ENCODE results near the gene GINS3. TPM values are rescaled to one million over a fixed set of nuclear protein-coding genes. Genes with fewer than 3 reads are reported as not detected.

GINS3 gene
- total RNA-seq, 1 experiment from 2014 or later: 22.0 TPM

DNA sequence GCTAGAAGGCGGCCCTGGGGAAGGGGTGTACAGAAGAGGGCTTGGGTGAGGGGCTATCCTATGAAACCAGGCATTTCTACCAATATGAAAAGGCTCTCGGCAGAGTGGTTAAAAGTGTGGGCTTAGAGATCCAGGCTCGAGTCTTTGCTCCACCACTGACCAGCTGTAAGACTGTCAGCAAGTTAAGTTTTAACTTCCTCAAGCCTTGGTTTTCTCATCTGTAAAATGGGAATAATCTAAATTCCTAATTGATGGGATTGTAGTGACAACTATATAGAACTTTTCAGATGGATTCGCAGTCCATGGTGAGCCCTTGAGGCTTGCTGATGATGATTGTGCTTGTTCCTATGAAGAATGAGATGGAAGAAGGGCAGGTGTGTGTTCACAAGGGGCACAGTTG lies 57.0 kb downstream of the GINS3 start:
- TF ChIP-seq EZH2 (IDR thresholded peaks at IDR 0.05; ENCODE audit: borderline replicate concordance, low read depth, low read length, poor library complexity, severe bottlenecking) (no peak), CTCF (conservative IDR thresholded peaks at IDR 0.05; ENCODE audit: low read depth, low read length) (no peak)
- BruUV-seq (replicated peaks): no TSS peak
- CTCF ChIA-PET: no interaction called here
- DNase-seq (ENCODE audit: low spot score): no peak
- H3K27ac ChIP-seq (ENCODE audit: low read depth, low read length, poor library complexity, severe bottlenecking): no peak overlapping the region
- no peaks in the 10 kb centered on the region for H3K36me3 ChIP-seq (ENCODE audit: insufficient read depth, low read length, poor library complexity, severe bottlenecking)
- H3K27me3 ChIP-seq (replicated peaks; ENCODE audit: insufficient read depth, low read depth, low read length, poor library complexity): no peaks in the 10 kb centered on the region
- no peaks in the 10 kb centered on the region for H3K4me1 ChIP-seq (ENCODE audit: insufficient read depth, low read length, poor library complexity, severe bottlenecking)
- intact Hi-C loops (cut with micrococcal nuclease; ENCODE audit: unreplicated experiment): no loop called here
- POLR2A ChIA-PET (ENCODE audit: low non-redundant PET): no interaction called here
- no peaks in the 10 kb centered on the region for H3K9me3 ChIP-seq (ENCODE audit: low read depth, low read length, poor library complexity, severe bottlenecking)
- H3K4me3 ChIP-seq (ENCODE audit: low read depth, low read length, poor library complexity, severe bottlenecking): no peak overlapping the region

DNA sequence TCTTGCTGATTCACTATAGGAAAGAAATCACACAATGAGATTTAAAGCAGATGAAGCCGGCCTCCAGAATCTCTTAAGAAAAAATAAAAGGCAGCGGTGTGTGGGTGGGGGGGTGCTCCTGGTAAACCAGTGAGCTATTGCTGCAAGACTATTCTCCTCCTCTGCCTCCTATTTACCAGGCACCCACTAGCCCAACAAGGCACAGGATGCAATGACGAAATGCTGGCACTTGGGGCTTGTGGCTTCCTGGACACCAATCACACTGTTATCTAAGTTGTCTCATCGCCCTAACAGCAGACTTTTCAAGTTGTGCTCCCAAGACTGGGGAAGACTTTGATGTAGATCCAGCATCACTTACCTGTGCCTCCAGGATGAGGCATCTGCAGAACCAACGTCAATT lies 57.5 kb downstream of the GINS3 start:
- no peaks in the 10 kb centered on the region for H3K4me1 ChIP-seq (ENCODE audit: insufficient read depth, low read length, poor library complexity, severe bottlenecking)
- POLR2A ChIA-PET (ENCODE audit: low non-redundant PET): no interaction called here
- no peak overlapping the region for H3K27ac ChIP-seq (ENCODE audit: low read depth, low read length, poor library complexity, severe bottlenecking)
- CTCF ChIA-PET: no interaction called here
- H3K4me3 ChIP-seq (ENCODE audit: low read depth, low read length, poor library complexity, severe bottlenecking): no peak overlapping the region
- no peak for DNase-seq (ENCODE audit: low spot score)
- H3K36me3 ChIP-seq (ENCODE audit: insufficient read depth, low read length, poor library complexity, severe bottlenecking): no peaks in the 10 kb centered on the region
- BruUV-seq (replicated peaks): no TSS peak
- TF ChIP-seq CTCF (conservative IDR thresholded peaks at IDR 0.05; ENCODE audit: low read depth, low read length) (no peak), EZH2 (IDR thresholded peaks at IDR 0.05; ENCODE audit: borderline replicate concordance, low read depth, low read length, poor library complexity, severe bottlenecking) (no peak)
- no peaks in the 10 kb centered on the region for H3K27me3 ChIP-seq (replicated peaks; ENCODE audit: insufficient read depth, low read depth, low read length, poor library complexity)
- intact Hi-C loops (cut with micrococcal nuclease; ENCODE audit: unreplicated experiment): no loop called here
- no peaks in the 10 kb centered on the region for H3K9me3 ChIP-seq (ENCODE audit: low read depth, low read length, poor library complexity, severe bottlenecking)

DNA sequence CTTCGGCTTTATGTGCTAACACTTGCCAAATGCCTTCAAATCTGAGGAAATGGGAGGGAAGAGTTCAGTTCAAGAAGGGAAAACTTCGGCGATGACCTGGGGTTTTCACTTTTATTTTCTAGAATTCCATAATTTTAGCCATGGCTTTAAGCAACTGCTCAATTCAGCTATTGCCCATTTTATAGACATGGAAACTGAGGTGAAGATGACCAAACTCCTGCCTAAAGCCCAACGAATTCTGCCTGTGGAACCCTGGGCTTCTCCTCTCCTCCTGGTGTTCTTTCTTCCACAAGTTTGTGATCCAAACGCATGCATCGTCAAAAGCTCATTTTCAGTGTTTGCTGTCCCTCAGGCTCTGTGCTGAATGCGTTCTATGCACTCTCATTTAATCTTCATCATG lies 58.3 kb downstream of the GINS3 start:
- no TSS peak for BruUV-seq (replicated peaks)
- intact Hi-C loops (cut with micrococcal nuclease; ENCODE audit: unreplicated experiment): no loop called here
- H3K4me1 ChIP-seq (ENCODE audit: insufficient read depth, low read length, poor library complexity, severe bottlenecking): no peaks in the 10 kb centered on the region
- H3K9me3 ChIP-seq (ENCODE audit: low read depth, low read length, poor library complexity, severe bottlenecking): no peaks in the 10 kb centered on the region
- H3K27ac ChIP-seq (ENCODE audit: low read depth, low read length, poor library complexity, severe bottlenecking): no peak overlapping the region
- ChIA-PET CTCF (no interaction called here), POLR2A (ENCODE audit: low non-redundant PET) (interaction anchor here (0.7 kb wide), 1 partner anchor 25 kb away, joined by 3 read pairs; no protein-coding TSS in a partner anchor)
- H3K27me3 ChIP-seq (replicated peaks; ENCODE audit: insufficient read depth, low read depth, low read length, poor library complexity): no peaks in the 10 kb centered on the region
- no peak for DNase-seq (ENCODE audit: low spot score)
- no peaks in the 10 kb centered on the region for H3K36me3 ChIP-seq (ENCODE audit: insufficient read depth, low read length, poor library complexity, severe bottlenecking)
- no peak for TF ChIP-seq EZH2 (IDR thresholded peaks at IDR 0.05; ENCODE audit: borderline replicate concordance, low read depth, low read length, poor library complexity, severe bottlenecking)
- no peak for TF ChIP-seq CTCF (conservative IDR thresholded peaks at IDR 0.05; ENCODE audit: low read depth, low read length)
- H3K4me3 ChIP-seq (ENCODE audit: low read depth, low read length, poor library complexity, severe bottlenecking): no peak overlapping the region

Data from A673 (cell line).